WTC11 (cell line): Measurements from ENCODE around the gene CGREF1. TPM values are rescaled to one million over a fixed set of nuclear protein-coding genes. Genes with fewer than 3 reads are reported as not detected.

Experiments used
- ATAC-seq: fragments of 200-7000 bp; cut with Tn5 transposase; 2 replicates; pipeline ENCODE4 v1.10.0; 2021; ENCODE audit warnings: mild to moderate bottlenecking, moderate library complexity
- CTCF ChIA-PET: fragments of 300-600 bp; sonication (Branson Sonifier 250); formaldehyde crosslinking; loops from one replicate; lab custom pipeline; 2021; ENCODE audit warnings: antibody characterized with exemption; lab: Charles Lee
- POLR2A ChIA-PET: fragments of 350-600 bp; sonication (Branson Sonifier 250); formaldehyde crosslinking; loops from one replicate; lab custom pipeline; 2021; ENCODE audit warnings: antibody characterized with exemption; lab: Charles Lee
- DNase-seq: peaks from one replicate; pipeline ENCODE4 v3.0.0; 2021; ENCODE audit warnings: low spot score
- H3K27ac Mint-ChIP-seq: 2 replicates; pipeline ENCODE4 v1.8.0; 2021; ENCODE audit warnings: mixed read lengths
- H3K27me3 Mint-ChIP-seq: 2 replicates; pipeline ENCODE4 v1.8.0; 2021; ENCODE audit warnings: low read depth, mild to moderate bottlenecking, moderate library complexity, mixed read lengths
- H3K36me3 Mint-ChIP-seq: 2 replicates; pipeline ENCODE4 v1.8.0; 2021; ENCODE audit warnings: mixed read lengths
- H3K4me1 Mint-ChIP-seq: 2 replicates; pipeline ENCODE4 v1.8.0; 2022; ENCODE audit warnings: mixed read lengths
- H3K4me3 Mint-ChIP-seq: 2 replicates; pipeline ENCODE4 v1.8.0; 2021; ENCODE audit warnings: mild to moderate bottlenecking, moderate library complexity, mixed read lengths
- H3K9me3 Mint-ChIP-seq: 2 replicates; pipeline ENCODE4 v1.8.0; 2021; ENCODE audit warnings: mixed read lengths
- AFF4 ChIP-seq: sonication (generic); formaldehyde crosslinking; IDR thresholded peaks from 2 replicates; pipeline ENCODE4 v1.8.1; 2023; ENCODE audit warnings: mild to moderate bottlenecking, missing genetic modification reagents, borderline replicate concordance
- CREM ChIP-seq: sonication (generic); formaldehyde crosslinking; IDR thresholded peaks from 2 replicates; pipeline ENCODE4 v1.8.1; 2022; ENCODE audit warnings: mild to moderate bottlenecking, missing genetic modification reagents, moderate library complexity
- ELF4 ChIP-seq: sonication (generic); formaldehyde crosslinking; IDR thresholded peaks from 2 replicates; pipeline ENCODE4 v1.8.1; 2022; ENCODE audit warnings: low read depth, mild to moderate bottlenecking, moderate library complexity, missing genetic modification reagents
- FOXK1 ChIP-seq: sonication (generic); formaldehyde crosslinking; IDR thresholded peaks from 2 replicates; pipeline ENCODE4 v1.8.0; 2022; ENCODE audit warnings: mild to moderate bottlenecking, moderate library complexity, missing genetic modification reagents
- FOXP1 ChIP-seq: sonication (generic); formaldehyde crosslinking; IDR thresholded peaks from 2 replicates; pipeline ENCODE4 v1.8.0; 2022; ENCODE audit warnings: missing genetic modification reagents, mild to moderate bottlenecking, moderate library complexity, borderline replicate concordance
- GTF2I ChIP-seq: fragments of 250-450 bp; sonication (Bioruptor Pico); conservative IDR thresholded peaks from 2 replicates; pipeline ENCODE4 v1.4.0; 2021; ENCODE audit warnings: mild to moderate bottlenecking
- MAX ChIP-seq: sonication (generic); formaldehyde crosslinking; IDR thresholded peaks from 2 replicates; pipeline ENCODE4 v1.8.0; 2022; ENCODE audit warnings: mild to moderate bottlenecking, missing genetic modification reagents
- NR2C2 ChIP-seq: sonication (generic); formaldehyde crosslinking; IDR thresholded peaks from 2 replicates; pipeline ENCODE4 v1.8.0; 2022; ENCODE audit warnings: mild to moderate bottlenecking, missing genetic modification reagents
- PRRX2 ChIP-seq: fragments of 250-450 bp; sonication (Bioruptor Pico); IDR thresholded peaks from 2 replicates; pipeline ENCODE4 v1.8.0; 2021; ENCODE audit warnings: mild to moderate bottlenecking
- SP1 ChIP-seq: sonication (generic); formaldehyde crosslinking; conservative IDR thresholded peaks from 2 replicates; pipeline ENCODE4 v1.8.1; 2022; ENCODE audit warnings: missing genetic modification reagents
- TEAD4 ChIP-seq: sonication (generic); formaldehyde crosslinking; IDR thresholded peaks from 2 replicates; pipeline ENCODE4 v1.8.0; 2022; ENCODE audit warnings: mild to moderate bottlenecking, missing genetic modification reagents
- ZBTB21 ChIP-seq: sonication (generic); formaldehyde crosslinking; IDR thresholded peaks from 2 replicates; pipeline ENCODE4 v1.8.1; 2023; ENCODE audit warnings: mild to moderate bottlenecking, missing genetic modification reagents, borderline replicate concordance
- ZNF121 ChIP-seq: sonication (generic); formaldehyde crosslinking; IDR thresholded peaks from 2 replicates; pipeline ENCODE4 v1.8.0; 2023; ENCODE audit warnings: missing genetic modification reagents
- ZNF425 ChIP-seq: fragments of 250-450 bp; sonication (Bioruptor Pico); conservative IDR thresholded peaks from 2 replicates; pipeline ENCODE4 v1.9.0; 2021; ENCODE audit warnings: mild to moderate bottlenecking
- ZNF532 ChIP-seq: fragments of 250-450 bp; sonication (Bioruptor Pico); IDR thresholded peaks from 2 replicates; pipeline ENCODE4 v1.9.0; 2021; ENCODE audit warnings: mild to moderate bottlenecking, borderline replicate concordance
- total RNA-seq: library from RNA; stranded (reverse); gene quantifications from 3 replicates; pipeline ENCODE4 v1.2.3, GENCODE V29; 2021
- TF ChIP-seq, protein P1 (sequence below): sonication (generic); formaldehyde crosslinking; IDR thresholded peaks from 2 replicates; pipeline ENCODE4 v1.8.0; 2022; ENCODE audit warnings: mild to moderate bottlenecking, missing genetic modification reagents
- TF ChIP-seq, protein P2 (sequence below): fragments of 250-450 bp; sonication (Bioruptor Pico); IDR thresholded peaks from 2 replicates; pipeline ENCODE4 v1.9.0; 2021; ENCODE audit warnings: mild to moderate bottlenecking
- TF ChIP-seq, protein P3 (sequence below): sonication (generic); formaldehyde crosslinking; IDR thresholded peaks from 2 replicates; pipeline ENCODE4 v1.8.1; 2023; ENCODE audit warnings: mild to moderate bottlenecking, missing genetic modification reagents, moderate library complexity

CGREF1 gene
- total RNA-seq, 1 experiment from 2014 or later = 3.5 TPM

GRCh38 chr2:27128668-27129571 lies 10.0 kb upstream of the CGREF1 start:
- Mint-ChIP-seq H3K27me3 (peaks cover 13% of the 10 kb centered on the region; the same call in 1 of the 2 replicates), H3K27ac (no peak overlapping the region), H3K4me1 (peaks cover 20% of the 10 kb centered on the region), H3K4me3 (no peak overlapping the region), H3K9me3 (no peaks in the 10 kb centered on the region), H3K36me3 (peaks cover 21% of the 10 kb centered on the region)
- ChIA-PET CTCF (interaction anchor here (1.2 to 2.0 kb wide), 2 partner anchors 41 to 62 kb away, joined by 4 read pairs; no protein-coding TSS in a partner anchor), POLR2A (no interaction called here)
- ATAC-seq (no peak), DNase-seq (no peak)
- TF ChIP-seq FOXP1 (CRISPR knock-in tag) = no peak
- no peak for TF ChIP-seq ELF4
- no peak for TF ChIP-seq PRRX2 (CRISPR knock-in tag)
- TF ChIP-seq, protein P1, sequence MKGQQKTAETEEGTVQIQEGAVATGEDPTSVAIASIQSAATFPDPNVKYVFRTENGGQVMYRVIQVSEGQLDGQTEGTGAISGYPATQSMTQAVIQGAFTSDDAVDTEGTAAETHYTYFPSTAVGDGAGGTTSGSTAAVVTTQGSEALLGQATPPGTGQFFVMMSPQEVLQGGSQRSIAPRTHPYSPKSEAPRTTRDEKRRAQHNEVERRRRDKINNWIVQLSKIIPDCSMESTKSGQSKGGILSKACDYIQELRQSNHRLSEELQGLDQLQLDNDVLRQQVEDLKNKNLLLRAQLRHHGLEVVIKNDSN = no peak
- no peak for TF ChIP-seq ZNF121 (CRISPR knock-in tag)
- no peak for TF ChIP-seq ZBTB21 (CRISPR knock-in tag)
- TF ChIP-seq ZNF425 (CRISPR knock-in tag) = no peak
- TF ChIP-seq GTF2I (CRISPR knock-in tag) = no peak
- TF ChIP-seq FOXK1 (CRISPR knock-in tag) = no peak
- TF ChIP-seq, protein P2, sequence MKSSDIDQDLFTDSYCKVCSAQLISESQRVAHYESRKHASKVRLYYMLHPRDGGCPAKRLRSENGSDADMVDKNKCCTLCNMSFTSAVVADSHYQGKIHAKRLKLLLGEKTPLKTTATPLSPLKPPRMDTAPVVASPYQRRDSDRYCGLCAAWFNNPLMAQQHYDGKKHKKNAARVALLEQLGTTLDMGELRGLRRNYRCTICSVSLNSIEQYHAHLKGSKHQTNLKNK (CRISPR knock-in tag) = no peak
- TF ChIP-seq NR2C2 (CRISPR knock-in tag) = no peak
- no peak for TF ChIP-seq TEAD4 (CRISPR knock-in tag)
- no peak for TF ChIP-seq CREM
- no peak for TF ChIP-seq ZNF532 (CRISPR knock-in tag)
- no peak for TF ChIP-seq AFF4
- TF ChIP-seq SP1 (CRISPR knock-in tag) = no peak
- TF ChIP-seq, protein P3, sequence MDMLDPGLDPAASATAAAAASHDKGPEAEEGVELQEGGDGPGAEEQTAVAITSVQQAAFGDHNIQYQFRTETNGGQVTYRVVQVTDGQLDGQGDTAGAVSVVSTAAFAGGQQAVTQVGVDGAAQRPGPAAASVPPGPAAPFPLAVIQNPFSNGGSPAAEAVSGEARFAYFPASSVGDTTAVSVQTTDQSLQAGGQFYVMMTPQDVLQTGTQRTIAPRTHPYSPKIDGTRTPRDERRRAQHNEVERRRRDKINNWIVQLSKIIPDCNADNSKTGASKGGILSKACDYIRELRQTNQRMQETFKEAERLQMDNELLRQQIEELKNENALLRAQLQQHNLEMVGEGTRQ (CRISPR knock-in tag) = no peak
- no peak for TF ChIP-seq MAX (CRISPR knock-in tag)
